ENCODE results near the gene L2HGDH. TPM values are rescaled to one million over a fixed set of nuclear protein-coding genes. Genes with fewer than 3 reads are reported as not detected.

Gene L2HGDH
- total and polyA plus RNA-seq, 9 of the 15 experiments (the other 6 are each of a cell fraction or from before 2014, with no cell fraction given) = 1.7 to 16.1 (median 10.5) TPM

GRCh38 chr14:50312734-50313054 lies 665 bp upstream of the L2HGDH start (continued):
- TF ChIP-seq, protein P1, sequence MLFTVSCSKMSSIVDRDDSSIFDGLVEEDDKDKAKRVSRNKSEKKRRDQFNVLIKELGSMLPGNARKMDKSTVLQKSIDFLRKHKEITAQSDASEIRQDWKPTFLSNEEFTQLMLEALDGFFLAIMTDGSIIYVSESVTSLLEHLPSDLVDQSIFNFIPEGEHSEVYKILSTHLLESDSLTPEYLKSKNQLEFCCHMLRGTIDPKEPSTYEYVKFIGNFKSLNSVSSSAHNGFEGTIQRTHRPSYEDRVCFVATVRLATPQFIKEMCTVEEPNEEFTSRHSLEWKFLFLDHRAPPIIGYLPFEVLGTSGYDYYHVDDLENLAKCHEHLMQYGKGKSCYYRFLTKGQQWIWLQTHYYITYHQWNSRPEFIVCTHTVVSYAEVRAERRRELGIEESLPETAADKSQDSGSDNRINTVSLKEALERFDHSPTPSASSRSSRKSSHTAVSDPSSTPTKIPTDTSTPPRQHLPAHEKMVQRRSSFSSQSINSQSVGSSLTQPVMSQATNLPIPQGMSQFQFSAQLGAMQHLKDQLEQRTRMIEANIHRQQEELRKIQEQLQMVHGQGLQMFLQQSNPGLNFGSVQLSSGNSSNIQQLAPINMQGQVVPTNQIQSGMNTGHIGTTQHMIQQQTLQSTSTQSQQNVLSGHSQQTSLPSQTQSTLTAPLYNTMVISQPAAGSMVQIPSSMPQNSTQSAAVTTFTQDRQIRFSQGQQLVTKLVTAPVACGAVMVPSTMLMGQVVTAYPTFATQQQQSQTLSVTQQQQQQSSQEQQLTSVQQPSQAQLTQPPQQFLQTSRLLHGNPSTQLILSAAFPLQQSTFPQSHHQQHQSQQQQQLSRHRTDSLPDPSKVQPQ (CRISPR knock-in tag; IDR thresholded peaks at IDR 0.05; ENCODE audit: borderline replicate concordance) = no peak
- TF ChIP-seq ZNF318 (IDR thresholded peaks at IDR 0.05; ENCODE audit: borderline replicate concordance in 1 of 2, low read depth in 1 of 2) = no peak
- TF ChIP-seq USF1 (CRISPR knock-in tag; IDR thresholded peaks at IDR 0.05) = no peak
- TF ChIP-seq MCM7 (IDR thresholded peaks at IDR 0.05) = no peak
- TF ChIP-seq STAT5B (CRISPR knock-in tag; IDR thresholded peaks at IDR 0.05) = no peak
- no peak for TF ChIP-seq NCOR1 (IDR thresholded peaks at IDR 0.05)
- no peak for TF ChIP-seq GATAD2A (IDR thresholded peaks at IDR 0.05)
- TF ChIP-seq, protein P2, sequence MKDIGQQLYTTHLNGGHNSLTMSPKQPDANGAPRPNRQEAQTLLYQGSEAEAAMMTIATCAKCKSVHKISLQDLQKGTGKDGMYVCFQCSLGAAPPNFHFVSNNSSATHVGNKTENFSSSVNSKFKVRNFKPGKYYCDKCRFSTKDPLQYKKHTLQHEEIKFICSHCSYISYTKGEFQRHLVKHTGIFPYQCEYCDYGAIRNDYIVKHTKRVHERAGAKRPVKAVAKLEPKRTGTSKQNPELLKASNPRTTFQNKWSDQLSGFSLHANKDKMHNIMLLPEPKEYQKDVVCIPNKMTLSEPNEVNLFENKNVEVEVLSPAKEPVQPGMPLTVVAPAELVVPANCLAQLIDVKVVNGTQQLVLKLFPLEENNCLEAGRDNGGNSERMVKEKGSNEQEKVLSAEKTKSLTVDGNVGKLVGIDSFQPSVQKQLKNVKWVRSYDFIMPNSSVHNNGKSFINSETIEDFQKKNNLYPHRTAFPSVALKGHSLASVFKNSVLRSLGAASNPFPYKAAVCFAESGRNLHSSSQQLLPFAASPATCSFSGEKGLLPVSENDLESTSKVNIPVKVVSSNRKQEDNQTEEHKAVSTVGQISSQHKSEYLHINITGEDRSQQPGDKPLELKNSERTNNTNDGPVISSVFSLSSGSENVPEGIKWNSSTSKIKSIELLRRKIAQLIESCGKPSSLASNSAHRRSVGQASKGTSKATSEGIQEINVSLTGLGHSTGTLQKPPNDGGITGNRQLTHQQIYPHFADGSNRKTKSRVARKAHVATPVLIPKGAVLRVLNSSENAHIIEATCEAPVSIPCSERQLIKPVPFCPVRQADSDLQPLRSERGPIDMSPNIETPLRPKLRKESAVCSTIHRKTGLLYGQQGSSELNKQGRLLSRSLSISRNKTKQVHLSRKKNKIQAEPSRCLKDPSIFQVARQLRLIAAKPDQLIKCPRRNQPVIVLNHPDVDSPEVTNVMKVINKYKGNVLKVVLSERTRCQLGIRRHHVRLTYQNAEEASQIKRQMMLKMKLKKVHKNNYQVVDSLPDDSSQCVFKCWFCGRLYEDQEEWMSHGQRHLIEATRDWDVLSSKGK (CRISPR knock-in tag; IDR thresholded peaks at IDR 0.05) = no peak
- TF ChIP-seq ELF1 (tag; IDR thresholded peaks at IDR 0.05) = peak; percentile 2; the same call in 1 of the 2 replicates
- TF ChIP-seq PHF8 (IDR thresholded peaks at IDR 0.05; ENCODE audit: borderline replicate concordance, low read length) = peak; percentile 21; the same call in 1 of the 2 replicates
- TF ChIP-seq CBFA2T2 (conservative IDR thresholded peaks at IDR 0.05) = no peak
- no peak for TF ChIP-seq TAF15 (IDR thresholded peaks at IDR 0.05; ENCODE audit: low read depth, low read length)
